Measurements from ENCODE around the gene NOB1. TPM values are rescaled to one million over a fixed set of nuclear protein-coding genes. Genes with fewer than 3 reads are reported as not detected.

NOB1 gene
- total RNA-seq, 1 donor from 2014 or later = 20.2 TPM

DNA sequence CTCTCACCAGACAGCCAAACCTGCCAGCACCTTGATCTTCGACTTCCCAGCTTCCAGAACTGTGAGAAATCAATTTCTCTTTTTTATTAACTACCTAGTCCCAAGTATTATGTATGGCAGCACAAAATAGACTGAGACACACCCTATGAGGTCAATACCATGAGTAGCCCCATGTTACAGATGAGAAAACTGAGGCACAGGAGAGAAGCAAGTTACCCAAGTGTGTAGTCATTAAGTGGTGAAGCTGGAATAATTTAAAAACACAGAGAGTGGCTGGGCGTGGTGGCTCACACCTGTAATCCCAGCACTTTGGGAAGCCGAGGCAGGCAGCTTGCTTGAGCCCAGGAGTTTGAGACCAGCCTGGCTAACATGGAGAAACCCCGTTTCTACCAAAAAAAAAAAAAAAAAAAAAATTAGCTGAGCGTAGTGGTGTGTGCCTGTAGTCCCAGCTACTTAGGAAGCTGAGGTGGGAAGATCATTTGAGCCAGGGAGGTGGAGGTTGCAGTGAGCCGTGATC is 33.2 kb downstream of the NOB1 start:
- intact Hi-C loops (cut with DNase I) = no loop called here
- no peaks in the 10 kb centered on the region for H3K27me3 ChIP-seq
- H3K4me3 ChIP-seq = no peak overlapping the region
- H3K4me1 ChIP-seq = peaks cover 0 to 8% of the 10 kb centered on the region in 2 donors
- H3K36me3 ChIP-seq = peaks cover 13 to 20% of the 10 kb centered on the region in 2 donors
- TF ChIP-seq, protein P1, sequence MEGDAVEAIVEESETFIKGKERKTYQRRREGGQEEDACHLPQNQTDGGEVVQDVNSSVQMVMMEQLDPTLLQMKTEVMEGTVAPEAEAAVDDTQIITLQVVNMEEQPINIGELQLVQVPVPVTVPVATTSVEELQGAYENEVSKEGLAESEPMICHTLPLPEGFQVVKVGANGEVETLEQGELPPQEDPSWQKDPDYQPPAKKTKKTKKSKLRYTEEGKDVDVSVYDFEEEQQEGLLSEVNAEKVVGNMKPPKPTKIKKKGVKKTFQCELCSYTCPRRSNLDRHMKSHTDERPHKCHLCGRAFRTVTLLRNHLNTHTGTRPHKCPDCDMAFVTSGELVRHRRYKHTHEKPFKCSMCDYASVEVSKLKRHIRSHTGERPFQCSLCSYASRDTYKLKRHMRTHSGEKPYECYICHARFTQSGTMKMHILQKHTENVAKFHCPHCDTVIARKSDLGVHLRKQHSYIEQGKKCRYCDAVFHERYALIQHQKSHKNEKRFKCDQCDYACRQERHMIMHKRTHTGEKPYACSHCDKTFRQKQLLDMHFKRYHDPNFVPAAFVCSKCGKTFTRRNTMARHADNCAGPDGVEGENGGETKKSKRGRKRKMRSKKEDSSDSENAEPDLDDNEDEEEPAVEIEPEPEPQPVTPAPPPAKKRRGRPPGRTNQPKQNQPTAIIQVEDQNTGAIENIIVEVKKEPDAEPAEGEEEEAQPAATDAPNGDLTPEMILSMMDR (IDR thresholded peaks at IDR 0.05) = no peak
- DNase-seq (ENCODE audit: low spot score in 2 of 2) = no peak
- no peaks in the 10 kb centered on the region for H3K9me3 ChIP-seq
- no peak overlapping the region for H3K27ac ChIP-seq

DNA sequence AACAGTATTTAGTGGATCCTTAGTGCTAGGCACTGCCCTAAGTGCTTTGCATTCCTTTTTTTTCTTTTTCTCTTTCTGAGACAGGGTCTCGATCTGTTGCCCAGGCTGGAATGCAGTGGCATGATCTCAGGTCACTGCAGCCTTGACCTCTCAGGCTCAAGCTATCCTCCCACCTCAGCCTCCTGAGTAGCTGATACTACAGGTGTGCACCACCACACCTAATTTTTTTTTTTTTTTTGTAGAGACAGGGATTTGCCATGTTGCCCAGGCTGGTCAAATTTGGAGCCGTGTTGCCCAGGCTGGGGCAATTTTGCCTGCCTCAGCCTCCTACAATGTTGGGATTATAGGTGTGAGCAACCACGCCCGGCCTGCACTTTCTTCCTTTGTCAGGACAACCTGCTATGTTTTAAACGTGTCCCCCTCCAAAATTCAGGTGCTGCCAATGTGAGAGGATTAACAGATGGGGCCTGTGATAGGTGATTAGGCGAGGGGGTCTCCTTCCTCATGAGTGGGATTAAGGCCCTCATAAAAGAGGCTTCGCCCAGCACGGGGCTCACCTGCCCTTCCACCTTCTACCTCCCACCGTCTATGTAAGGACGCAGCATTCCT is 33.8 kb downstream of the NOB1 start:
- DNase-seq (ENCODE audit: low spot score in 2 of 2) = peak in 1 of 2 donors; percentile 40
- Histone ChIP-seq H3K27ac (no peak overlapping the region), H3K9me3 (no peaks in the 10 kb centered on the region), H3K4me1 (peaks cover 0 to 8% of the 10 kb centered on the region in 2 donors), H3K36me3 (peaks cover 13 to 24% of the 10 kb centered on the region in 2 donors), H3K27me3 (no peaks in the 10 kb centered on the region), H3K4me3 (no peak overlapping the region)
- intact Hi-C loops (cut with DNase I) = no loop called here
- TF ChIP-seq, protein P1 (IDR thresholded peaks at IDR 0.05) = no peak

DNA sequence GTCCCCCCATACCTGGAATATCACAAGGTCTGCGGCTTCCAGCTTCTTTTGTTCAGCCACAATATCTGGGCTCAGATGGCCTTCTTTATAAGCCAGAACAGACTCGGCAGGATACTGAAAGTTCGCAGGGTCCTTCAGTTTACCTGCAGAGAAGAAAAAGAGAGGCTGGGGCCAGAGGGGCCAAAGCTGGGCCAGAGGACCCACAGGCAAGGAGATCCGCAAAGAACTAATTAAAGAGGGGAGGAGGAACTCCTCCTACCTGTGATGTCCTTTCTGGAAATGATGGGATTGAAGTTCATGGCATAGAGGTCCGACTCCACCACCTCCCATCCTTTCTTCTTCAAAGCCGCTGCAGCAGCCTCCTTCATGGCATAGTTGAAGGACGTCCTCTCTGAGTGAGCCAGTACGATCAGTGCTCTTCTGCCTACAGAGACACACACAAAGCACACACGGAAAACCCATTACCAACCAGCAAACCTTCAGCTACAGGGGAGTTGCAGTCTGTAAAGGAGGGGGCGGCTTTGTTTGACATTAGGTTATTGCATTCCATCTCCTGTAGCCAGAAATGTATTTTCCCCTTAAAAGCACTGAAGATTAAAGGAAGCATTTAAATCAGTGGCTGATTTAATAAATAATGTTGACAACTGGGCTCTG is 36.5 kb downstream of the NOB1 start:
- TF ChIP-seq, protein P1 (IDR thresholded peaks at IDR 0.05) = no peak
- no peak for DNase-seq (ENCODE audit: low spot score in 2 of 2)
- no peaks in the 10 kb centered on the region for H3K4me1 ChIP-seq
- no peak overlapping the region for H3K4me3 ChIP-seq
- no peaks in the 10 kb centered on the region for H3K9me3 ChIP-seq
- peaks cover 21 to 49% of the 10 kb centered on the region in 2 donors for H3K36me3 ChIP-seq
- intact Hi-C loops (cut with DNase I) = no loop called here
- H3K27ac ChIP-seq = no peak overlapping the region
- no peaks in the 10 kb centered on the region for H3K27me3 ChIP-seq

DNA sequence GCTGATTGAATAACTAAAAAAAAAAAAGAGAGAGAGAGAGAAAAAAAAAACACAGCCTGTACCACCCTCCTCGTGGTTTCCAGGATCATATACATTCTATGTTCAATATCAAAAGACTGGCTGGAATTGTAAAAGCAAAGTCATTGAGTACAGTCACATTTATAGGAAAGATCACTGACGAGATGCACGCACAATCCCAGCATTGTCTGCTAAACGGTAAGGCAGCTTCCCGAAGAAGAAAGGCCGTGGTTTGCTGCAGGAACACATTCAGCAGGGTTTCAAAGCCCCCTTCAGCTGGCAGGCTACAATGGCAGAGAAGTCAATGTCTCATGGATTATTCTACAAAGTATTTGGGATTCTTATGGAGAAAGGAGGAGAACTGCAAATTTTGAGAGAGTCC is 37.7 kb downstream of the NOB1 start:
- H3K4me1 ChIP-seq = no peaks in the 10 kb centered on the region
- DNase-seq (ENCODE audit: low spot score in 2 of 2) = no peak
- no peak overlapping the region for H3K27ac ChIP-seq
- TF ChIP-seq, protein P1 (IDR thresholded peaks at IDR 0.05) = no peak
- intact Hi-C loops (cut with DNase I) = no loop called here
- no peaks in the 10 kb centered on the region for H3K9me3 ChIP-seq
- peaks cover 26 to 60% of the 10 kb centered on the region in 2 donors for H3K36me3 ChIP-seq
- no peaks in the 10 kb centered on the region for H3K27me3 ChIP-seq
- no peak overlapping the region for H3K4me3 ChIP-seq

DNA sequence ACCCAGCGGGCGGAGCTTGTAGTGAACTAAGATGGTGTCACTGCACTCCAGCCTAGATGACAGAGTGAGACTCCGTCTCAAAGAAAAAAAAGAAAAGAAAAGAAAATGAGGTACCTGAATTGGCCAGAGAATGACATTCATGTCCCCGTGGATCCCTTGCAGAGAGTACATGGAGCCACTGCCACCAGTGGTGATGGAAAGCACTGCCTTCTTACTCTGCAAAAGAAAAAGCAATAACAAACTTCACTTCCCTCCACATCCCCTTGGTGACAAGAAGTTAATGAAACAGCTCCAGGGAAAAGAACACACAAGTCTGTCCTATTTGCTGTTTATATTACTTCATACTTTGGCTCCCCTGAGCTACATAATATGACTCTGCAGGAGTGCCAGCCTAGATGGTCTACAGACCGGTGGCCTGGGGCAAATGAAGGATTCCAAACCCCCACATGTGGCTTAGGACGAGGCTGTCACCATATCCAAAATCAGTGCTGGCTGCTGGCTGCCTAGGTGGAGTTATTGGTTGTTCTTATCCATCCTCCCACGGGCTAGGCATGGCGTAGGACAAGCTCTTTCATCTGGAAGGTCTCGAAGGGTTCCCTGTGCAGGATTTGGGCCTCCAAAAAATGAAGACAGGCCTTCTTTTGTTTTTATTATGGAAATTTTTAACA is 41.7 kb downstream of the NOB1 start:
- H3K36me3 ChIP-seq = peaks cover 26 to 67% of the 10 kb centered on the region in 2 donors
- H3K27ac ChIP-seq = no peak overlapping the region
- TF ChIP-seq, protein P1 (IDR thresholded peaks at IDR 0.05) = no peak
- no peak overlapping the region for H3K4me3 ChIP-seq
- intact Hi-C loops (cut with DNase I) = no loop called here
- DNase-seq (ENCODE audit: low spot score in 2 of 2) = no peak
- H3K4me1 ChIP-seq = peaks cover 0 to 15% of the 10 kb centered on the region in 2 donors
- H3K9me3 ChIP-seq = no peaks in the 10 kb centered on the region
- no peaks in the 10 kb centered on the region for H3K27me3 ChIP-seq

All from ascending aorta (tissue), 2 donors.